IMR-90 (cell line): ENCODE results near the gene RC3H2. TPM values are rescaled to one million over a fixed set of nuclear protein-coding genes. Genes with fewer than 3 reads are reported as not detected.
"Not testable (repeated sequence)": the region's sequence is repeated elsewhere in the genome, so short reads cannot be mapped to it uniquely, and the experiment has no call there.

Experiments used
- ATAC-seq: fragments of 200-7000 bp; cut with Tn5 transposase; 2 replicates; pipeline ENCODE4 v1.9.1; 2020; ENCODE audit warnings: low read depth, mild to moderate bottlenecking, moderate library complexity
- BruUV-seq: library from RNA; stranded (reverse); fragments of 400-500 nt; replicated peaks from 2 replicates; lab custom pipeline; 2021; lab: Mats Ljungman, UMichigan
- CTCF ChIA-PET: fragments of 300-600 bp; formaldehyde crosslinking; extraction: SDS; loops from one replicate; lab custom pipeline; 2021; ENCODE audit warnings: antibody characterized with exemption; lab: Yijun Ruan, JAX
- POLR2A ChIA-PET: fragments of 300-600 bp; sonication (Branson Sonifier 250); formaldehyde crosslinking; loops from one replicate; lab custom pipeline; 2022; ENCODE audit warnings: antibody characterized with exemption; ENCODE audit not compliant: unreplicated experiment; lab: Charles Lee
- DNase-seq: peaks from one replicate; pipeline ENCODE4 v3.0.0; 2013
- H2AFZ ChIP-seq: replicated peaks from 2 replicates; pipeline ENCODE3; 2013; ENCODE audit warnings: low read length, mild to moderate bottlenecking; ENCODE audit not compliant: poor library complexity
- H2AK5ac ChIP-seq: 2 replicates; pipeline ENCODE4 v1.6.1; 2013; ENCODE audit warnings: low read depth, low read length, inconsistent platforms
- H2AK9ac ChIP-seq: replicated peaks from 2 replicates; pipeline ENCODE3; 2013; ENCODE audit warnings: mild to moderate bottlenecking, low read depth, low read length, moderate library complexity; ENCODE audit not compliant: poor library complexity
- H2BK120ac ChIP-seq: 2 replicates; pipeline ENCODE4 v1.6.1; 2013; ENCODE audit warnings: low read depth, low read length, inconsistent platforms
- H2BK15ac ChIP-seq: 3 replicates; pipeline ENCODE4 v1.6.1; 2013; ENCODE audit warnings: low read depth, low read length, inconsistent platforms
- H2BK20ac ChIP-seq: 2 replicates; pipeline ENCODE4 v1.6.1; 2013; ENCODE audit warnings: low read depth, mild to moderate bottlenecking, inconsistent platforms, low read length, moderate library complexity
- H2BK5ac ChIP-seq: 2 replicates; pipeline ENCODE4 v1.6.1; 2013; ENCODE audit warnings: mild to moderate bottlenecking, low read depth, low read length, inconsistent platforms; ENCODE audit not compliant: poor library complexity, severe bottlenecking
- H3K14ac ChIP-seq: replicated peaks from 2 replicates; pipeline ENCODE4 v1.6.1; 2013; ENCODE audit warnings: low read depth, low read length, inconsistent platforms
- H3K18ac ChIP-seq: 2 replicates; pipeline ENCODE4 v1.6.1; 2013; ENCODE audit warnings: low read depth, low read length, control low read depth
- H3K23ac ChIP-seq: 2 replicates; pipeline ENCODE4 v1.6.1; 2013; ENCODE audit warnings: low read depth, low read length, inconsistent platforms
- H3K27ac ChIP-seq: 2 replicates; pipeline ENCODE4 v1.5.1; 2013; ENCODE audit warnings: mild to moderate bottlenecking, control low read depth, low read length; ENCODE audit not compliant: insufficient read depth
- H3K27me3 ChIP-seq: 2 replicates; pipeline ENCODE4 v1.6.1; 2013; ENCODE audit warnings: low read length; ENCODE audit not compliant: control insufficient read depth, insufficient read depth
- H3K36me3 ChIP-seq: 2 replicates; pipeline ENCODE4 v1.6.1; 2013; ENCODE audit warnings: low read length, mixed read lengths; ENCODE audit not compliant: control insufficient read depth, insufficient read depth
- H3K4ac ChIP-seq: 2 replicates; pipeline ENCODE4 v1.6.1; 2013; ENCODE audit warnings: low read depth, low read length, inconsistent platforms
- H3K4me1 ChIP-seq: 2 replicates; pipeline ENCODE4 v1.6.1; 2013; ENCODE audit warnings: low read length, mixed read lengths; ENCODE audit not compliant: control insufficient read depth, insufficient read depth
- H3K4me2 ChIP-seq: 2 replicates; pipeline ENCODE4 v1.6.1; 2013; ENCODE audit warnings: low read depth, mild to moderate bottlenecking, control low read depth, low read length, moderate library complexity
- H3K4me3 ChIP-seq: 2 replicates; pipeline ENCODE4 v1.5.1; 2013; ENCODE audit warnings: low read depth, mild to moderate bottlenecking, control low read depth, low read length, moderate library complexity; ENCODE audit not compliant: insufficient read depth
- H3K56ac ChIP-seq: 2 replicates; pipeline ENCODE4 v1.6.1; 2013; ENCODE audit warnings: low read length, inconsistent platforms; ENCODE audit not compliant: insufficient read depth; ENCODE audit errors: extremely low read depth
- H3K79me1 ChIP-seq, 2 experiments: 2 replicates each; pipeline ENCODE4 v1.6.1; 2013; ENCODE audit warnings: low read length in 2 of 2, inconsistent platforms in 1 of 2, low read depth in 1 of 2
- H3K9ac ChIP-seq: 2 replicates; pipeline ENCODE4 v1.6.1; 2013; ENCODE audit warnings: low read depth, low read length, control low read depth
- H3K9me1 ChIP-seq: 2 replicates; pipeline ENCODE4 v1.6.1; 2013; ENCODE audit warnings: low read length, inconsistent platforms; ENCODE audit not compliant: insufficient read depth
- H3K9me3 ChIP-seq: 2 replicates; pipeline ENCODE4 v1.6.1; 2013; ENCODE audit warnings: low read length; ENCODE audit not compliant: control insufficient read depth, insufficient read depth
- H4K20me1 ChIP-seq: 2 replicates; pipeline ENCODE4 v1.6.1; 2013; ENCODE audit warnings: low read length, inconsistent platforms; ENCODE audit not compliant: insufficient read depth
- H4K5ac ChIP-seq: 2 replicates; pipeline ENCODE4 v1.6.1; 2013; ENCODE audit warnings: mild to moderate bottlenecking, low read depth, low read length, control low read depth
- H4K8ac ChIP-seq, 2 experiments: 2 replicates each; pipeline ENCODE4 v1.6.1; 2013; ENCODE audit warnings: low read depth in 2 of 2, low read length in 2 of 2, control low read depth in 1 of 2, inconsistent platforms in 1 of 2
- H4K91ac ChIP-seq: 2 replicates; pipeline ENCODE4 v1.6.1; 2013; ENCODE audit warnings: low read depth, low read length, inconsistent platforms; ENCODE audit not compliant: insufficient read depth
- WGBS, 2 experiments: methylation state at CpG; one replicate each; pipeline versions ENCODE4 v1.1.5 to v1.1.7; 2013; ENCODE audit warnings: missing lambda C conversion rate in 2 of 2; ENCODE audit not compliant: insufficient read length in 1 of 2; ENCODE audit errors: extremely low coverage in 2 of 2; 5-methylcytosine and 5-hydroxymethylcytosine counted together
- dilution Hi-C: fragments of 300-500 bp; cut with HindIII; formaldehyde crosslinking; loops from one replicate; pipeline ENCODE4 v1.14.3; 2018; ENCODE audit warnings: low sequenced_read_pairs; ENCODE audit not compliant: unreplicated experiment
- in situ Hi-C: fragments of 300-500 bp; cut with MboI; formaldehyde crosslinking; loops from 3 replicates; pipeline ENCODE4 v1.14.3; 2019; ENCODE audit warnings: low sequenced_read_pairs, inconsistent platforms, mixed read lengths
- intact Hi-C: fragments of 100-400 bp; cut with micrococcal nuclease; formaldehyde crosslinking; loops from 2 replicates; pipeline ENCODE4 v1.10.0; 2022
- polyA plus RNA-seq, 3 experiments: library from polyadenylated mRNA; depleted of rRNA; stranded (reverse); fragments of >200 nt; gene quantifications; 2 replicates each; pipeline ENCODE4 v1.2.3, GENCODE V29; 2012; ENCODE audit warnings: low replicate concordance in 1 of 3
- total RNA-seq: library from RNA; depleted of rRNA; stranded (reverse); fragments of >200 nt; gene quantifications from 2 replicates; pipeline ENCODE4 v1.2.3, GENCODE V29; 2012

The RC3H2 gene
- total and polyA plus RNA-seq, 2 of the 4 experiments (the other 2 are of a cell fraction), result 14.7 to 58.4 TPM

DNA sequence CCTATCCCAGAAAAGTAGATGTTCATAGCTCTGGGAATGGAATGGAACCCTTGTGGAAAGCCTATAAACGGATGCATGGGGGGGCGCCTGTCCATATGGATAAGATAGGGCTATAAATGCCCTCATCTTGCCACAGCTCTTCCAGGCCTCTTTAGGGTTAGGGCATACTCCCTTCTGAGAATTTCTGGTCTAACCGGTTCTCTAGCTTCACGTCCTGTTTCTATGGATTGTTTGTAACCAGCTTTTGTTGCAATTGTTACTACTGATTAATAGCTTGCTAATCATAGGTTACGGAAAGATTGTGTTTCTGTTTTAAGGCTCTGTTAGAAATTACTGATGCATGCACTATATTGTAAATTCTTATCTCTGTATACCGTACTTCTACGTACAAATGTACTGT is 95.9 kb downstream of the RC3H2 start:
- dilution Hi-C loops, POLR2A ChIA-PET, DNase-seq, H3K9me3 ChIP-seq, H2BK20ac ChIP-seq, BruUV-seq, H2AK5ac ChIP-seq, H3K9ac ChIP-seq, H2BK5ac ChIP-seq, H4K91ac ChIP-seq, H3K4me3 ChIP-seq, H3K79me1 ChIP-seq, H2AK9ac ChIP-seq, H3K56ac ChIP-seq, H3K27me3 ChIP-seq, H3K14ac ChIP-seq, H2BK15ac ChIP-seq, ATAC-seq, H2AFZ ChIP-seq, H3K18ac ChIP-seq, intact Hi-C loops, H2BK120ac ChIP-seq, H3K23ac ChIP-seq, H3K36me3 ChIP-seq, H3K4me1 ChIP-seq, H4K8ac ChIP-seq, H3K27ac ChIP-seq, H3K4ac ChIP-seq, H3K4me2 ChIP-seq, H4K20me1 ChIP-seq, H4K5ac ChIP-seq, H3K9me1 ChIP-seq, in situ Hi-C loops: not testable (repeated sequence)
- CTCF ChIA-PET, result interaction anchor here (1.3 to 2.0 kb wide), 2 partner anchors 310 to 344 kb away, joined by 4 to 7 read pairs; no protein-coding TSS in a partner anchor
- WGBS, 2 experiments, result 83% methylated on average over 1 of the region's 7 CpGs; no CpG with 5 or more reads in 1 of the 2 experiments
